CD14-positive monocyte (primary cell): ENCODE data around the gene HYOU1. TPM values are rescaled to one million over a fixed set of nuclear protein-coding genes. Genes with fewer than 3 reads are reported as not detected.

Experiments used
- DNase-seq, 3 donors: peaks; one replicate each; pipeline ENCODE4 v3.0.0-alpha.2; 2011 to 2022
- H2AFZ ChIP-seq: 2 replicates; pipeline ENCODE4 v1.6.0; 2012; ENCODE audit warnings: mild to moderate bottlenecking, low read depth, low read length, inconsistent platforms; ENCODE audit not compliant: insufficient read depth, poor library complexity, severe bottlenecking
- H3K27ac ChIP-seq, 2 donors: 1 replicate in 1 of 2; 2 replicates in 1 of 2; pipeline ENCODE4 v1.5.1; 2012 to 2013; ENCODE audit warnings: low read length in 2 of 2, control low read depth in 1 of 2, inconsistent platforms in 1 of 2, low read depth in 1 of 2, mild to moderate bottlenecking in 1 of 2
- H3K27me3 ChIP-seq, 2 donors: one replicate each; pipeline versions ENCODE4 v1.6.0 to v1.6.1; 2011 to 2013; ENCODE audit warnings: low read length in 2 of 2; ENCODE audit not compliant: control insufficient read depth in 2 of 2, insufficient read depth in 2 of 2
- H3K36me3 ChIP-seq, 2 donors: replicated peaks in 1 of 2; 1 replicate in 1 of 2; 2 replicates in 1 of 2; pipeline versions ENCODE4 v1.5.1 to v1.6.1; 2012 to 2013; ENCODE audit warnings: low read length in 2 of 2, control low read depth in 1 of 2, inconsistent platforms in 1 of 2, mild to moderate bottlenecking in 1 of 2; ENCODE audit not compliant: insufficient read depth in 2 of 2, control insufficient read depth in 1 of 2
- H3K4me1 ChIP-seq, 2 donors: 1 replicate in 1 of 2; 2 replicates in 1 of 2; pipeline versions ENCODE4 v1.5.1 to v1.6.1; 2012 to 2013; ENCODE audit warnings: low read length in 2 of 2, control low read depth in 1 of 2, inconsistent platforms in 1 of 2, mild to moderate bottlenecking in 1 of 2, moderate library complexity in 1 of 2; ENCODE audit not compliant: insufficient read depth in 2 of 2, control insufficient read depth in 1 of 2
- H3K4me2 ChIP-seq: replicated peaks from 2 replicates; pipeline ENCODE3; 2012; ENCODE audit warnings: low read length, moderate library complexity, mild to moderate bottlenecking; ENCODE audit not compliant: poor library complexity, severe bottlenecking; ENCODE audit errors: extremely low read depth
- H3K4me3 ChIP-seq, 3 experiments: fragments of 200-600 bp in 1 of 3; sonication (generic) in 1 of 3; replicated peaks in 1 of 3; 1 replicate in 2 of 3; 2 replicates in 1 of 3; pipeline ENCODE4 v1.5.1; 2011 to 2013; ENCODE audit warnings: low read length in 3 of 3, mild to moderate bottlenecking in 3 of 3, control low read depth in 2 of 3, low read depth in 2 of 3, inconsistent platforms in 1 of 3, moderate library complexity in 1 of 3
- H3K79me2 ChIP-seq: 2 replicates; pipeline ENCODE4 v1.6.0; 2012; ENCODE audit warnings: mild to moderate bottlenecking, control low read depth, inconsistent platforms, low read length, moderate library complexity; ENCODE audit not compliant: insufficient read depth
- H3K9ac ChIP-seq: 2 replicates; pipeline ENCODE4 v1.6.0; 2017; ENCODE audit warnings: low read length, mild to moderate bottlenecking; ENCODE audit not compliant: insufficient read depth, poor library complexity, severe bottlenecking
- H3K9me3 ChIP-seq, 2 donors: replicated peaks in 1 of 2; 1 replicate in 1 of 2; 2 replicates in 1 of 2; pipeline versions ENCODE4 v1.5.1 to v1.6.1; 2012 to 2013; ENCODE audit warnings: low read length in 2 of 2, control low read depth in 1 of 2; ENCODE audit not compliant: control insufficient read depth in 1 of 2, insufficient read depth in 1 of 2
- H4K20me1 ChIP-seq: 2 replicates; pipeline ENCODE4 v1.6.0; 2012; ENCODE audit warnings: mild to moderate bottlenecking, low read length, control low read depth, moderate library complexity; ENCODE audit not compliant: insufficient read depth
- H3K27ac Mint-ChIP-seq, 7 donors: one replicate each; pipeline ENCODE4 v1.8.0; 2020; ENCODE audit warnings: mild to moderate bottlenecking in 7 of 7, mixed read lengths in 7 of 7, moderate library complexity in 6 of 7, inconsistent platforms in 2 of 7
- H3K27me3 Mint-ChIP-seq, 3 donors: one replicate each; pipeline ENCODE4 v1.8.0; 2021 to 2022; ENCODE audit warnings: low read depth in 3 of 3, mild to moderate bottlenecking in 3 of 3, mixed read lengths in 3 of 3, moderate library complexity in 3 of 3, inconsistent platforms in 1 of 3
- H3K36me3 Mint-ChIP-seq, 2 donors: one replicate each; pipeline ENCODE4 v1.8.0; 2020; ENCODE audit warnings: mixed read lengths in 2 of 2, inconsistent platforms in 1 of 2, mild to moderate bottlenecking in 1 of 2
- H3K4me1 Mint-ChIP-seq: one replicate; pipeline ENCODE4 v1.8.0; 2020; ENCODE audit warnings: mild to moderate bottlenecking, mixed read lengths
- H3K4me3 Mint-ChIP-seq, 2 donors: one replicate each; pipeline ENCODE4 v1.8.0; 2020; ENCODE audit warnings: mild to moderate bottlenecking in 2 of 2, mixed read lengths in 2 of 2, moderate library complexity in 1 of 2
- H3K9me3 Mint-ChIP-seq, 7 donors: one replicate each; pipeline ENCODE4 v1.8.0; 2020 to 2022; ENCODE audit warnings: mixed read lengths in 7 of 7, mild to moderate bottlenecking in 6 of 7, moderate library complexity in 6 of 7, inconsistent platforms in 2 of 7
- CTCF ChIP-seq: fragments of 200-600 bp; IDR thresholded peaks from one replicate; pipeline ENCODE4 v1.8.0; 2022; ENCODE audit warnings: antibody characterized with exemption, mild to moderate bottlenecking
- WGBS: methylation state at CpG from one replicate; pipeline ENCODE4 v1.1.5; 2013; ENCODE audit warnings: missing lambda C conversion rate; ENCODE audit not compliant: insufficient coverage; 5-methylcytosine and 5-hydroxymethylcytosine counted together
- intact Hi-C, 2 donors: fragments of 100-400 bp; cut with micrococcal nuclease; formaldehyde crosslinking; loops; one replicate each; pipeline versions ENCODE4 v1.15.0 to v1.15.1; 2023
- polyA plus RNA-seq, 3 donors: library from polyadenylated mRNA; depleted of rRNA in 1 of 3; unstranded in 2 of 3; stranded (reverse) in 1 of 3; fragments of 300-500 nt in 2 of 3; fragments of >200 nt in 1 of 3; fragmentation: Illumina TruSeq in 2 of 3; gene quantifications; 1 replicate in 2 of 3; 2 replicates in 1 of 3; pipeline ENCODE4 v1.2.3, GENCODE V29; 2012 to 2021

The HYOU1 gene
- polyA plus RNA-seq, 3 donors, result 8.4 to 34.9 (median 8.6) TPM

- Histone ChIP-seq H3K4me1 (peaks cover 53 to 69% of the 10 kb centered on the region in 2 donors), H3K36me3 (peaks cover 0 to 6% of the 10 kb centered on the region in 2 donors), H3K79me2 (peaks cover 59% of the 10 kb centered on the region), H3K27me3 (no peaks in the 10 kb centered on the region), H3K9ac (no peak overlapping the region), H3K4me2 (no peak overlapping the region), H2AFZ (no peak overlapping the region), H3K27ac (no peak overlapping the region), H3K9me3 (no peaks in the 10 kb centered on the region), H3K4me3 (no peak overlapping the region), H4K20me1 (peaks cover 4% of the 10 kb centered on the region)
- H3K36me3 Mint-ChIP-seq, result peaks cover 10 to 15% of the 10 kb centered on the region in 2 donors
- H3K4me1 Mint-ChIP-seq, result peaks cover 65% of the 10 kb centered on the region
- intact Hi-C loops, result loop anchor here in 1 of 2 donors (5.0 kb wide), 1 partner anchor 33 kb away; the partner anchor contains the start of gene HINFP
- TF ChIP-seq CTCF, result no peak
- DNase-seq, result no peak
- H3K9me3 Mint-ChIP-seq, result no peaks in the 10 kb centered on the region
- H3K4me3 Mint-ChIP-seq, result no peak overlapping the region
- WGBS, result 100% methylated on average over 1 of the region's 1 CpG
- no peak overlapping the region for H3K27ac Mint-ChIP-seq
- H3K27me3 Mint-ChIP-seq, result peaks cover 0 to 3% (median 1%) of the 10 kb centered on the region in 3 donors
These were observed 32.3 kb upstream of the HYOU1 start for GRCh38 chr11:119089319-119089718.

- Histone ChIP-seq H3K4me3 (no peak overlapping the region), H3K27me3 (no peaks in the 10 kb centered on the region), H3K9ac (no peak overlapping the region), H3K36me3 (peaks cover 0 to 6% of the 10 kb centered on the region in 2 donors), H3K9me3 (no peaks in the 10 kb centered on the region), H3K27ac (no peak overlapping the region), H3K4me2 (no peak overlapping the region), H2AFZ (no peak overlapping the region), H3K79me2 (peaks cover 50% of the 10 kb centered on the region), H4K20me1 (no peaks in the 10 kb centered on the region), H3K4me1 (peaks cover 47 to 62% of the 10 kb centered on the region in 2 donors)
- no peak for TF ChIP-seq CTCF
- H3K9me3 Mint-ChIP-seq, result no peaks in the 10 kb centered on the region
- H3K27ac Mint-ChIP-seq, result no peak overlapping the region
- H3K4me1 Mint-ChIP-seq, result peaks cover 61% of the 10 kb centered on the region
- H3K4me3 Mint-ChIP-seq, result no peak overlapping the region
- intact Hi-C loops, result loop anchor here in 1 of 2 donors (5.0 kb wide), 1 partner anchor 34 kb away; the partner anchor contains the start of gene HINFP
- peaks cover 0 to 3% (median 1%) of the 10 kb centered on the region in 3 donors for H3K27me3 Mint-ChIP-seq
- H3K36me3 Mint-ChIP-seq, result peaks cover 10 to 15% of the 10 kb centered on the region in 2 donors
- no peak for DNase-seq
- WGBS, result 91% methylated on average over 9 of the region's 9 CpGs
These were observed 31.4 kb upstream of the HYOU1 start for GRCh38 chr11:119088406-119088805.
